NK-92 (cell line): ENCODE results near the gene BABAM2.

Source experiments
- DNase-seq: peaks from one replicate; lab custom pipeline; 2025; ENCODE audit not compliant: unreplicated experiment; lab: John Stamatoyannopoulos, UW

The BABAM2 gene

DNA sequence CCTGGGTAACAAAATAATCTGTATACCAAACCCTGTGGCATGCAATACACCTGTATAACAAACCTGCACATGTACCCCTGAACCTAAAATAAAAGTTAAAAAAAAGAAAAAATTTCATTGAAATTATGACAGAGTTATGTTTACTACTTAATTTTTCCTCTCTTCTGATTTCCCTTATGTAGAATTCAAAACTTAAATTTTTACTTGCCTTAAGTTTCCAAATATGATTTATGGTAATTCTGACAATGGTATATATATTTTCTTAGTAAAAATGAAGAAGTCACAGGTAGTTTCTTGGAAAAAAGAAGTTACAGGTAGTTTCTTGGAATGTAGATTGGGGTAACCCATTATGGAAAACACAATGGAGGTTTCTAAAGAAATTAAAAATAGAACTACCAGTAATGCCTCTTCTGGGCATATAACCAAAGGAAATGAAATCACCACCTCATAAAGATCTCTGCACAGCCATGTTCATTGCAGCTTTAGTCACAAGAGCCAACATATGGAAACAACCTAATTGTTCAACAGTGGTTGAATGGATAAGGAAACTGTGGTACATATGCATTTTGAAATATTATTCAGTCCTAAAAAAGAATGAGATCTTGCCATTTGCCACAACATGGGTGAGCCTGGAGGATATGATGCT, 164.9 kb downstream of the BABAM2 start:
- no peak for DNase-seq

DNA sequence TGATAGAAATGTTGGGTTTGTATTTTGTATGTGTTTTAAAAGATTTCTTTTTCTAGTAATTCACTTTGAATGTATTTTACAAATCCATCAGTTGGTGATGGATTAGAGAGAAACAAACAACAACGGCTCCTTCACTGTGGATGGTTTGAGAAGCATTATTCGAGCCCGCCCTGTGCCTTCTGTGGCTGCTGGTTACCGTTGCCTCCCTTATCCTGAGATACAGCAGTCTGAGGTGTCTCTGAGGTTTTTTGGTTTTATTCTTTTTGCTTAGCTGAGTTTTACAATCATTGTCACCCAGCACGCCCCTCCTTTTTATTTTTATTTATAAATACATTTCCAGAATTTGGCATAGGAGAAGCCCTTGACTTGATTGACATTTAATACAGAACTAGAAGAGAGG, 168.3 kb downstream of the BABAM2 start:
- DNase-seq = no peak

DNA sequence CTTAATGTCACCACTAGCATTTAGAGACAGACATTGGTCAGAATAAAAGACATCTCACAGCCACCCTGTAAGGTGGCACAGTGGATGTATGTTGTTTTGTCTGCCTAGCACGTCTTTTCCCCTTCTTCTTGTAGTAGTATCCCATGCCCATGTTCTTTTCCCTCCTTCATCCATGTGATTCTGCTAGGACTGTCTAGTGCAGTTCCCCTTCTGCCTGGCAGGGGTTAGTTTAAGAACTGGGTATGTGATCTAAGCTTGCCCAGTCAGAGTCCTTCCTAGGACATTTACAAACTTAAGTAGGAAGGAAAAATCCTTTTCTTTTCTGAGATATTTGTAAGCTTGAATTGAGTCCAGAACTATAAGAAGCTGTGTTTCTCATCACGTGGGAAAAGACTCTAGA, 172.3 kb downstream of the BABAM2 start:
- no peak for DNase-seq

DNA sequence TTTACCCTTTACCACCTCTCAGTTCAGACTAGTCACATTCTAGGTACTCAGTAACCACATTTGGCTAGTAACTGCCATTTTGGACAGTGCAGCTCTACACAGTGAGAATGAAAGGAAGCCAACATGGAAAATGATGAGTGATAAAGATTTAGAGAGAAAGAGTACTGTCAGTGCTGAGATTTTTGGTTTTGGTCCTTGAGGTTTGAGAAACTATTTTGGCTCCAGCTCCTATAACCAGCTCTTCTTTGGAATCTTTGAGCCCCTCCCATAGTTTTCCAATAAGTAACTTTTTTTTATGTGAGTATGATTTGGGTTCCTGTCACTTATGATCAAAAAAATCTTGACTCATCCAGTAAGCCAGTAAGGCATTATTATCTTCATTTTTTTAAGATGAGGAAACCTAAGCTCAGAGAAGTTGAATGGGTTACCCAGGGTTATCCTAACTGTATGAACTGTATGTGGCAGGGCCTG, 173.0 kb downstream of the BABAM2 start:
- no peak for DNase-seq

DNA sequence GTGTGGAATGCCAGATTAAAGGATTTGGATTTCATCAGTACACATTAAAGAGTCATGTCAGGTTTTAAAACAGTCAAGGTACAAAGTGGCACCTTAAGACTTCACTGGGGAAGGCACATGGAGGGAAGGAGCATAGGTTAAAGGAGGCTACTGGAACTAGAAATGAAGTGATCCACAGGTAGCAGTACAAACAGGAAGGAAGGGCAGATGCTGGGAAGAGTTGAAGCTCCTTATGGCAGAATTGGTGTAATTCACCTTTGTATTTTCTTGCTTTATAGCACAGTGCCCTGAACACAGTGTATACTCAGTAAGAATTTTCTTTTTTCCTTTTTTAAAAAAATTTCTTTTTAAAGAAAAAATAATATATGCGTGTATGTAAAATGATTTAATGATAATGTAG, 177.1 kb downstream of the BABAM2 start:
- DNase-seq = no peak

DNA sequence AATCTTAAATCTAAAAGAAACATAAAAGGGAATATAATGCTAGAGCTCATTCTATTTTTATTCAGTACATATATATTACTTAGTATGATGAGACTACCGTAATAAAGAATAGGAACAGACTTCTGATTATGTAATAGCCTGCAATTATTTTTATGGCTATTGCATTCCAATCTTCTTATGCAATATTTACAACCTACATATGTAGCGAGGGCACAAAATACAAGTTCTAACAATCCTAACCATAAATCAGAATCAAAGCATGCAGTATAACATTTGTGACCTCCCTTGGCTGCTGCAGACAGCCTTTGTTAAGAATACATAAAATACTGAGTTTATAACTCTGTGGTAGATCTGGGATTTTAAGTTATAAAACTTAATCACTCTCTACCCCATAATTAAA, 177.6 kb downstream of the BABAM2 start:
- DNase-seq = no peak

GRCh38 chr2:28068527-28068926, 178.0 kb downstream of the BABAM2 start:
- no peak for DNase-seq

DNA sequence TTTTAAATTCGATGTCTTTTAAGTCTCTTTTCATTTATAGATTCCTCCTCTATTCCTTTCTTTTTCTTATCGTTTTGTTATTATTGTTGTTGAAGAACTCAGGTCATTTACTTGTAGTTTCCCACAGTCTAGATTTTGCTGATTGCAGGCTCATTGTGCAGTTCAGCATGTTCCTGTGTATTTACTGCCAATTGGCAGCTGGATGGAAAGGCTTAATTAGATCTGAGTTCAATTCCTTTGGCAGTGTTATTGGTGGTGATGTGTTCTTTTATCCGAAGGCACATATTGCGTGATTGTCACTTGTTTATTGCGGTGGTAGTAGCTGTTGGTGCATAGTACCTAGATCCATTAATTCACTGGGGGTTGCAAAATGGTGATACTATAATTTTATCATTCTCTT, 180.7 kb downstream of the BABAM2 start:
- no peak for DNase-seq

DNA sequence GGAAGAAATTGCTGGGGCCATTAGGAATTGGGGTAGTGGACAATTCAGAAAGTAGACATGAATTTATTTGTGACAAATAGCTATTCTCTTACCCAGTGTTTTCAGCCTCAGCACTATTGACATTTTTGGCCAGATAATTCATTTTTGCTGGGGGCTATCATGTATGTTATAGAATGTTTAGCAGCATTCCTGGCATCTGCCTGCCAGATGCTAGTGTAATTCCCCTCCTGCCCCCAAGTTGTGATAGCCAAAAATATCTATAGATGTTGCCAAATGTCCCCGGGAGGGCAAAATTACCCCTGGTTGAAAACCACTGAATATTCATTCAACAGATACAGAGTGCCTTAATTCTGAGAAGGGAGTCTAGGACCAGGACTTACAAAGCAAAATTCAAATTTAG, 183.6 kb downstream of the BABAM2 start:
- DNase-seq = no peak

GRCh38 chr2:28080911-28081310, 190.4 kb downstream of the BABAM2 start:
- no peak for DNase-seq

GRCh38 chr2:28082131-28082530, 191.6 kb downstream of the BABAM2 start:
- no peak for DNase-seq

DNA sequence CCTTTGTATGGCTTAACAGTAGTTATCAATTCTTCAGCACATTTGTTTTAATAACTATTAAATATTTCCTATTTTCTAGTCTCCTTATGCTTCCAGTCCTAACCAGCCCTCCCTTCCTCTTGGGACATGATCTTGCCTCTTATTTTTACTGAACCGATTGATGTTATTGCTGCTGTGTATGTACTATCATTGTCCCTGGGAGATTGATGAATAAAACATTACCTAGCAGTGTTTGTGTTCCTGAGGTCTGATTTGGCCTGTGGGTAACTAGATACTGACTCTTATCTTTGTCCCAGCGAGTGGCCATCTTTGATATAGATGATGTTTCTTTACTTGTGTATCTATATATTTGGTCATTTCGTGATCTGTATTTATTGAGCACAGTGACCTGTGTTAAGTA, 192.9 kb downstream of the BABAM2 start:
- no peak for DNase-seq

GRCh38 chr2:28084564-28084963, 194.0 kb downstream of the BABAM2 start:
- no peak for DNase-seq

DNA sequence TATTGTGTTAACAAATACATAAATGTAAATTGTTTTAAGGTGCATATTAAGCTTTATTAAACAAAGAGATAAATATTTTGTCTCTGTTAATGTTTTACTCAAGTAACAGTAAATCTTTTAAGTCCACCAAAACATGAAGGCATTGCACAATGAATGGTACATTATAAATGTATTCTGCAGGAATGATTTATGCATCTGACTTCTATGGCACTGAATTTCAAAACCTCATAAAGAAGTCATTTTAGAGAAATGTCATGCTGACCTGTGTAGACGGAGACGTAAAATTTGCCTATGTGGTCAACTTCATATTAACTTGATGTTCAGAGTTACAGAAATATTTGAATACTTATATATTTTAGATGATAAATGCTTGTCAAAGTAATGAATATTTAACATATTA, 194.7 kb downstream of the BABAM2 start:
- DNase-seq = no peak

DNA sequence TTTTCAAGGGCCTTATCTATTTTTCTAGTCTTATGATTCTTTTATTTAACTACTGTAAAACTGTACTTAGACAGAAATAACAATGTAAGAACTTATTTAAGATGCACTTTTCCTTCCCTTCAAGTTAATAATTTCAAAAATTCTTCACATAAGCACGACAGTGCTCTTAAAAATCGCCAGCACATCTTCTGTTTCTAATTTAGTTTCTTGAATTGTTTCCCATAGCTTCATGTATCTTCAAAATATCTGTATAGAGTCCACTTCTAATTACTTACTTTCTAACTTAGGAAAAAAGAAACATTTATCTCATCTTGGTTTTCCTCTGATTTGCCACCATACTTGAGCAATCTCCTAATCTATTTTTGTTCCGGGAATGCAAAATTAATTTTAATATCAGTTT, 196.1 kb downstream of the BABAM2 start:
- no peak for DNase-seq

GRCh38 chr2:28088970-28089369, 198.4 kb downstream of the BABAM2 start:
- no peak for DNase-seq

DNA sequence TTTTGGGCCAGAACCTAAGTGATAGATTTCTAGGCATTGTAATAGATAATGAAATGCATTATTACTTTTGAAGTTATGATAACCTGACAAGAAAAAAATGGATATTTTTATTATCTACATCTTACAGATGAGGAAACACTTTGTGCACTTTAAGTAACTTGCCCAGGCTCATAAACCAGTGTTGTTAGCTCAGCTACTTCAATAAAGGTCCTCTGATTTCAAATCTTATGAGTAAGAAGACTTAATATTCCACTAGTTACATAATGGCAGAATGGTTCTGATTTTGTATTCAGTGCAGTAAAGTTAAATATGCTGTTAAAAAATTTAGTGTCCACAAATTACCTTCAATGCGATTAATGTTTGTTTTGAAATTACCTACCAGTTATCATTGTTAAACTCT, 199.0 kb downstream of the BABAM2 start:
- no peak for DNase-seq

- no peak for DNase-seq
These were observed 202.8 kb downstream of the BABAM2 start for GRCh38 chr2:28093308-28093707.

DNA sequence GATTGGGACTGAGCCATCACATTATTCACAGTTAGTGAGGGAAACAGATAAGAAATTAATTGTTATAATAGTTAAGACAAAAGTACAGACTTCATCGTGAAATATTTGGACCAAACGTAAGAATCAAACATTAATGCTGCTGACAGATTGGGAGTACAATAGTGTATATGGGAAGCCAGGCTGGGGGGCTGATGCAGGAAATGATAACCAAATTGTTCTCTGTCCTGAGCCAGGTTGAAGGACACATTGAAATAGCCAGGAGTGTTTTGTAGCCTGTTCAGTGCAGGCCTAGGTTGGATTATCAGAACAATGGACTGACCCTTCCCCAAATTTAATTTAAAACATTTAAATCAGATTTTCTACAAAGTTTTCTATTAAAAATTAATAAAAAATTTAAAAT, 203.2 kb downstream of the BABAM2 start:
- DNase-seq = no peak

DNA sequence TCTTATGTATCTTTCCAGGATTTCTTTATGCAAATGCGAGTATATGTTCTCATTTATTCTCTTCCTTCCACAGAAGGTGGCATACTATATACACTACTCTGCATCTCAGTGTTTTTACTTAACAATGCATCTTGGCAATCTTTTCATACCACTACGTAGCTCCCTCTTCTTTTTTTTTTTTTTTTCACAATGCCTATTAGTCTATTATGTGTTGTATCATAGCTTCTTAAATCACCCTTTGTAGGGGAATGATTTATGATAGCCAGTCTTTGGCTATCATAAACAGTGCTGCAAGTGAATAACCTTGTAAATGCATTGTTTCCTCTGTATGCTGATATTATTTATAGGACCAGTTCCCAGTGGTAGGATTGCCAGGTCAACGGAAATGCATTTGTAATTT, 204.2 kb downstream of the BABAM2 start:
- no peak for DNase-seq

DNA sequence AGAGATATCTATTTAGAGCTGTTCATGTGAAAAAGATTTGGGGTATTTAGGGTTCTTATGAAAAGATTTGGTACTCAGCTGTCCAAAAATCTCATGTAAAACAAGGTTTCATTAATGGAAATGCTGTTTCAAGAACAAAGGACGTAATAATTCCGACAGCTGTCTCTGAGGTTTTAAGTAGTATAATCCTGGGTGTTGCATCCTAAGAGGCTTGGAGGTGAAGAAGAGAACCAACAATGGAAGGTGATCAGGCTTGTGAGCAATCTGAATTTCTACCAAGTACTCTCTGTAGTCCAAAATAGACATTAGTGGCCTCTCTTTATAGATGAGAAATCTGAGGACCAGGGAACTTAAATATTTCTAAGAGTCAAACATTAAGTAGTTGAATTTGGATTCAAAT, 205.1 kb downstream of the BABAM2 start:
- no peak for DNase-seq

GRCh38 chr2:28096421-28096820, 205.9 kb downstream of the BABAM2 start:
- no peak for DNase-seq

DNA sequence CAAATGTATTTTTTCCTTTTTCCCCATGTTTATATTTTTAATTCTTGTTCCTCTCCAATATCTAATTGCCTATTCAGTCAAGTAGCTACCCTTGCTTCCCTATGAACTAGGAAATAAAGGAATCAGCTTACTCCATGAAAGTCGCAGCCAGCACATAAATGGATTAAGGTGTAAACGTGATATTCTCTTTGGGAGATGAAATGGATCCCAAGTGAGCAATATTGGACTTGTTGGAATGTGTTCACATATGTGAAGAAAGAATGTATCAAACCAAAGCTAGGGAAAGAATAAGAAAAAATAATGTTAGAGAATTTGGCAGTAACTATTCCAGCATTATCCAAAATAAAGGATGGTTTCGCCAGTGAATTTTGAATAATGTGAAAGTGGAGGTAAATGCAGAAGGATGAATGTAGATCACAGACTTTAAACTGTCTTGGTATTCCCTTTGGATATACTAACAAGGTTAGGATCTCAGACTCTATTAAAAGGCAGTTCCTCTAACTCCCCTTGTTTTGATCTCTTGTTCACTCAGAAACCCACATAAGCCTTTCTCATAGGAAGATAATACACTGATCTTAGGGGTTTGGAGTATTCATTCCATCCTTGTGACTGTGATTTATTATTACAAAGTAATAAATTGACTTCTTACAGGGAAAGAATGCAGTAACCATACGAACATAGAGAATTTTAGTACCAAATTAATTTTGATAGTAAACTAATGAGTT, 208.1 kb downstream of the BABAM2 start:
- DNase-seq = no peak
